ENCODE data around the gene CENPVL1. TPM values are rescaled to one million over a fixed set of nuclear protein-coding genes. Genes with fewer than 3 reads are reported as not detected.
"Not testable (repeated sequence)": the region's sequence is repeated elsewhere in the genome, so short reads cannot be mapped to it uniquely, and the experiment has no call there.

The CENPVL1 gene
- polyA plus RNA-seq (ENCODE audit: insufficient read length): not detected

DNA sequence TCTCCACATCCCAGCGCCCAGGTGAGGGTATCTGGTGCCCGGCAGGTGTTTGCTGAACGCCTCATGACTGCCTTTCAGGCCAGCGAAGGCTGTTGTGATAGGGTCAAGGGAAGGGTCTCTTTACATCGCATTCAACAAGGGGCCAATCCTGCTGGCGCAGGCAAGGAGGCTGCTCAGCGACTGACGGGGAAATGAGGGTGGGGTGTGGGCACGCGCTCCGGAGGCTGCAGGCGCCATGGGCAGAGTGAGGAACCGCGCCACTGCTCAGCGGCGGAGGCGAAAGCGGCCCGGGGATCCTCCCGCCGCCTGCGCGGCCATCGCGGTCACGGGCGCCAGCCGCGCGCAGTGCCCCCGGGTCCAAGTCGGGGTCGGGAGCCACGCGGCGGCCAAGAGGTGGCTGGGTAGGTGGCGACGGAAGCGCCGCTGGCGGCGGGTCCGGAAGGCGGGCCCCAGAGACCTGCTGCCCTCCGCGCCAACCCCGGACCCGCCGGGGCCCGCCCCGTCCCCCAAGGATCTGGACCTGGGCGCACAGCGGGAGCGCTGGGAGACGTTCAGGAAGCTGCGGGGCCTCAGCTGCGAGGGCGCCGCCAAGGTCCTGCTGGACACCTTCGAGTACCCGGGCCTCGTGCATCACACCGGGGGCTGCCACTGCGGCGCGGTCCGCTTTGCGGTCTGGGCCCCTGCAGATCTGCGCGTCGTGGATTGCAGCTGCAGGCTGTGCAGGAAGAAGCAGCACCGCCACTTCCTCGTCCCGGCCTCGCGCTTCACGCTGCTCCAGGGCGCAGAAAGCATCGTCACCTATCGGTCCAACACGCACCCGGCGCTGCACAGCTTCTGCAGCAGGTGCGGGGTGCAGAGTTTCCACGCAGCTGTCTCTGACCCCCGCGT, at the start of gene CENPVL1:
Gene CENPVL1 (plus strand): TSS at position 236 of the 888 bp plus-strand sequence. CDS start 0 bp downstream, at position 236.
- DNase-seq (ENCODE audit: low read depth): not testable (repeated sequence)

DNA sequence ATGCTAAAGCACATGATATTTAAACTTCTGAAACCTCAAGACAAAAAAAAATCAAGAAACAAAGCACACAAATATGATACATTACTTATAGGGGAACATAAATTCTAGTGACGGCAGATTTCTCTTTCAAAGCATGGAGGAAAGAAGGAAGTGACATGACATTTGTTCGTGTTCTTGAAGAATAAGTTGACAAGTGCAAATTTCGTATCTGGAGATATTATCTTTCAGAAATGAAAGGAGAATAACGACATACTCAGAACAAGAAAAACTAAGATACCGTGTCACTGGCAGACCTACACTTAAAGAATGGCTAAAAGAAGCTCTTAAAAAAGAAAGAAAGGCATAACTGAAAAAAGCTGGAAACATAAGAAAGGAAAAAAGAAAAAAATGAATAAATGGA, 44.3 kb upstream of the CENPVL1 start:
- no peak for DNase-seq (ENCODE audit: low read depth)

DNA sequence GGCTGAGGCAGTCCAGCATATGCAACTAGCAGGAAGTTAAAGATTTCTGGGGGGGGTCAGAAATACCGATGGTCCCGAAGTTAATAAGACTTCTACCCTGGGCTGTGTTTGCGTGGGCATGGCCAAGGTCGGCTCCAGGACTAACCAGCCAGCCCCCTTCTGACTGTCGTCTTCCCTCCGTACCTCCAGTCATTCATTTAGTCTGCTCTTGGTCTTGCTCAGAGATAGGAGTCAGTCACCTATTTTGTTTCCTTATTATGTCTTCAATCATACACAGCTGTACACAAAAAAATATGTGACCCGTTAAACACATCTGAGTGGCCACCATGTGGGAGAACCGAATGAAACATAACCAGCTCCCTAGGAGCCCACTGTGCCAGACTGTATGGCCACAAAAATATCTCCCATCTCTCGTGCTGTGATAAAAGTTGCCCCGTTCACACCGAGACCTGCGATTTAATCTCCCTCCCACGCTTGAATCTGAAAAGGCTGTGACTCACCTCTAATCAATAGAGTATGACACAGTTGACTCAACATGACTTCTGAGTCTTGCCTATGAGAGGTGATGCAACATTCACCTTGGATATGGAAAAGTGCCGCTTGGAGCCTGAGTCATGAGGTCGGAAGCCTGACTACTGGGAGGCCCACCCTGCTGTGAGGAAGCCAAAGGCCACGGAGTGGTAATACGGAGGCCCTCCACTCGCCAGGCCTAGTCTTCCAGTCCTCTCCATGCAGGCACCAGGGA, 30.5 kb upstream of the CENPVL1 start:
- not testable (repeated sequence) for DNase-seq (ENCODE audit: low read depth)

DNA sequence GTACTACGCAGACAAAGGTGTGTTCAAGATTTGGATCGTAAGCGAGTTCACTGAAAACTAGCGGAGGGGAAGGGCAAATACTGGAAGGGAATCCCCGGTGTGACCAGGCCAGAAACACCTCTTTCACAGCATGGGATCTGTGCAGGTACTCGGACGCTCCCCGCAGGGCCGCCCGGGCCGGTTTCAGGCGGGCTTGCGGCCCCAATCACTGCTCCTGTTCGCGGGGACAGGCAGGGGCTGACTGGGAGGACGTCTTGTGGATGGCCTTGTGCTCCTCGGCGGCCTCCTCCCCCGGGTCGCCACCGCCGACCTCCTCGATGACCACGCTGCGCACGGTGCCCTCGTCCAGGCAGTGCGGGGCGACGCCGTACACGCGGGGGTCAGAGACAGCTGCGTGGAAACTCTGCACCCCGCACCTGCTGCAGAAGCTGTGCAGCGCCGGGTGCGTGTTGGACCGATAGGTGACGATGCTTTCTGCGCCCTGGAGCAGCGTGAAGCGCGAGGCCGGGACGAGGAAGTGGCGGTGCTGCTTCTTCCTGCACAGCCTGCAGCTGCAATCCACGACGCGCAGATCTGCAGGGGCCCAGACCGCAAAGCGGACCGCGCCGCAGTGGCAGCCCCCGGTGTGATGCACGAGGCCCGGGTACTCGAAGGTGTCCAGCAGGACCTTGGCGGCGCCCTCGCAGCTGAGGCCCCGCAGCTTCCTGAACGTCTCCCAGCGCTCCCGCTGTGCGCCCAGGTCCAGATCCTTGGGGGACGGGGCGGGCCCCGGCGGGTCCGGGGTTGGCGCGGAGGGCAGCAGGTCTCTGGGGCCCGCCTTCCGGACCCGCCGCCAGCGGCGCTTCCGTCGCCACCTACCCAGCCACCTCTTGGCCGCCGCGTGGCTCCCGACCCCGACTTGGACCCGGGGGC, 28.2 kb upstream of the CENPVL1 start:
- DNase-seq (ENCODE audit: low read depth): not testable (repeated sequence)

DNA sequence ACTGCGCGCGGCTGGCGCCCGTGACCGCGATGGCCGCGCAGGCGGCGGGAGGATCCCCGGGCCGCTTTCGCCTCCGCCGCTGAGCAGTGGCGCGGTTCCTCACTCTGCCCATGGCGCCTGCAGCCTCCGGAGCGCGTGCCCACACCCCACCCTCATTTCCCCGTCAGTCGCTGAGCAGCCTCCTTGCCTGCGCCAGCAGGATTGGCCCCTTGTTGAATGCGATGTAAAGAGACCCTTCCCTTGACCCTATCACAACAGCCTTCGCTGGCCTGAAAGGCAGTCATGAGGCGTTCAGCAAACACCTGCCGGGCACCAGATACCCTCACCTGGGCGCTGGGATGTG, 27.6 kb upstream of the CENPVL1 start, which contains the start of gene CENPVL2:
Gene CENPVL2 (minus strand): TSS at position 112 of the 343 bp plus-strand sequence. CDS start 0 bp downstream, at position 112.
- not testable (repeated sequence) for DNase-seq (ENCODE audit: low read depth)

DNA sequence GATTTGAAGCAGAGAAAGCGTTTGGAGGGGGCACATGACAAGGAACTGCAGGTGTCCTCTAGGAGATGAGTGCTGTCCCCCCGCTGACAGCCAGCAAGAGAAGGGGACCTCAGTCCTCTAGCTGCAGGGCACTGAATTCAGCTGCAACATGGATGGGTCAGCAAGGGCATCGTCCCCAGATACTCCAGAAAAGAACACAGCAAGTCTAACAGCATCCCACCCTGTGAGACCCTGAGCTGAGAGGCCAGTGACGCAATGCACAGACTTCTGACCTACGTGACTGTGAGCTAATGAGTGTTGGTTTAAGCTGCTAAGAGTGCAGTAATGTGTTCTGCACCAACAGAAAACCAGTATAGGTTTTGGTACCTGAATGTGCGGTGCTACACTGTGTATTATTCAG, 16.1 kb upstream of the CENPVL1 start:
- no peak for DNase-seq (ENCODE audit: low read depth)

DNA sequence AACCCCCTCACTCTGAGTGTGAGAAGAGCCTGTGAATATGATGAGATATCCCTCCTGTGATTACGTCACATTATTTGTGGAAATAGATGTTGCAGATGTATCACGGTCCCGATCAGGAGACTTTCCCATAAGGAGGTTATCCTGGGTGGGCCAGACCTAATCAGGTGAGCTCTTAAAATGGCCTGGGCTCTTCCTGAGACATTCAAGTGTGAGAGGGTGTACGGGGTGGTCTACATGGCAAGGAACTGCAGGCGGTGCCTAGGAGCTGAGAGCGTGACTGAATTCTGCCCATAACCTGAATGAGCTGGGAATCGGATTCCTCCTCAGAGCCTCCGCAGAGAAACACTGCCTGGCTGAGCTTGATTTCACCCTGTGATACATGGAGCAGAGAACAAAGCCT, 12.9 kb upstream of the CENPVL1 start:
- no peak for DNase-seq (ENCODE audit: low read depth)

DNA sequence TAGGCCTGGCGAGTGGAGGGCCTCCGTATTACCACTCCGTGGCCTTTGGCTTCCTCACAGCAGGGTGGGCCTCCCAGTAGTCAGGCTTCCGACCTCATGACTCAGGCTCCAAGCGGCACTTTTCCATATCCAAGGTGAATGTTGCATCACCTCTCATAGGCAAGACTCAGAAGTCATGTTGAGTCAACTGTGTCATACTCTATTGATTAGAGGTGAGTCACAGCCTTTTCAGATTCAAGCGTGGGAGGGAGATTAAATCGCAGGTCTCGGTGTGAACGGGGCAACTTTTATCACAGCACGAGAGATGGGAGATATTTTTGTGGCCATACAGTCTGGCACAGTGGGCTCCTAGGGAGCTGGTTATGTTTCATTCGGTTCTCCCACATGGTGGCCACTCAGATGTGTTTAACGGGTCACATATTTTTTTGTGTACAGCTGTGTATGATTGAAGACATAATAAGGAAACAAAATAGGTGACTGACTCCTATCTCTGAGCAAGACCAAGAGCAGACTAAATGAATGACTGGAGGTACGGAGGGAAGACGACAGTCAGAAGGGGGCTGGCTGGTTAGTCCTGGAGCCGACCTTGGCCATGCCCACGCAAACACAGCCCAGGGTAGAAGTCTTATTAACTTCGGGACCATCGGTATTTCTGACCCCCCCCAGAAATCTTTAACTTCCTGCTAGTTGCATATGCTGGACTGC, 2.8 kb downstream of the CENPVL1 start:
- not testable (repeated sequence) for DNase-seq (ENCODE audit: low read depth)

DNA sequence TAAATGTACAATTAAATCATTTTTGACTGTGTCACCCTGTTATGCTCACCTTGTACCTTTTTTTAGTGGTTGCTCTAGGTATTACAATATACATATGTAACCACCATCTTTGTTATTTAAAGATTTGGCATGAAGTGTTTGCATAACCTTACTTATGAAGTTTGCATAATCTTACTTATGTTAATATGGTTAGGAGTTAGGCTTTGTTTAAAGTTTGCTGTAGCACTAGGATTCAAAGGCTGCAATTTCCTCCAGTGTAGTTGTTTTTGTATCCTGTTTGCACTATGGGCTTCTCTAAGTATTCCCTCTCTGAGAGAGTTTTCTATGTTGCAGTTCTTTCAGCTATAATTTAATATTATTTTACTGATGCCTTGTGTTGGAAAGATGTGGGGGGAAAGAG, 17.9 kb downstream of the CENPVL1 start:
- DNase-seq (ENCODE audit: low read depth): no peak

DNA sequence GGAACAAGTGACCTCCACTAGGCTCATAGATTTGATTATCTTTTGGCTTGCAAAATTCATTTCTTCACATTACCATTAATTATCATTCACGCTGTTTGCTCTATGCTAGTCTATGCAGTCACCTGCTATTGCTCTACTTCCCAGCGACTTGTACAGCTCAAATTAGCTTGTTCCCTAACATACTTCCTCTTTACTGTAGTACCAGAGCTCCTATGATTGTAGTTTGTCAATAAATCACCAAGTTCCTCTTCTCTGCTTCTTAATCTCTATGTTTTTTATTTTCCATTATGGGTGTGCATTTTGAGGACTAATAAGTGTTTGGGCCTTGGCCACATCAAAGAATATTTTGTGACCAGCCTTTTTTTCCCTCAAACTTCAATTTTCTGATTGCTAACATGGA, 26.8 kb downstream of the CENPVL1 start:
- DNase-seq (ENCODE audit: low read depth): no peak

DNA sequence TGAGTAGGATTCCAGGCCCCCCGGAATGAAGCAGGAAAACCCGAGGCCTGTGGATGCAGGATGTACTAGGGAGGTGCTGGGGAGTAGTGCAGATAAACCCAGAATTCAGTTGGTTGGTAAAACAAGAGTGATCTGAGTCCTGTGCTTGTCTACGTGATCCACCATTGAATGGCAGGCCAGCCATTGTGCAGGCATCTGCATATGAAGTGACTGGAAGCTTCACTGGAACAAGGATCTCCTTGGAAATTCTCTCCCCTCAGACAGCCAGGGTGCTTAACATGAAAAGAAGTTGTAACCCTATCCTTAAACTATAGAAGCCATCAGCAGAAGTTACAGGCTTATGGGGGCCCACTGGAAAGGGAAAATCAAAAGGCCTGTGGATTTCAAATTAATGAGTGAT, 32.3 kb downstream of the CENPVL1 start:
- no peak for DNase-seq (ENCODE audit: low read depth)

DNA sequence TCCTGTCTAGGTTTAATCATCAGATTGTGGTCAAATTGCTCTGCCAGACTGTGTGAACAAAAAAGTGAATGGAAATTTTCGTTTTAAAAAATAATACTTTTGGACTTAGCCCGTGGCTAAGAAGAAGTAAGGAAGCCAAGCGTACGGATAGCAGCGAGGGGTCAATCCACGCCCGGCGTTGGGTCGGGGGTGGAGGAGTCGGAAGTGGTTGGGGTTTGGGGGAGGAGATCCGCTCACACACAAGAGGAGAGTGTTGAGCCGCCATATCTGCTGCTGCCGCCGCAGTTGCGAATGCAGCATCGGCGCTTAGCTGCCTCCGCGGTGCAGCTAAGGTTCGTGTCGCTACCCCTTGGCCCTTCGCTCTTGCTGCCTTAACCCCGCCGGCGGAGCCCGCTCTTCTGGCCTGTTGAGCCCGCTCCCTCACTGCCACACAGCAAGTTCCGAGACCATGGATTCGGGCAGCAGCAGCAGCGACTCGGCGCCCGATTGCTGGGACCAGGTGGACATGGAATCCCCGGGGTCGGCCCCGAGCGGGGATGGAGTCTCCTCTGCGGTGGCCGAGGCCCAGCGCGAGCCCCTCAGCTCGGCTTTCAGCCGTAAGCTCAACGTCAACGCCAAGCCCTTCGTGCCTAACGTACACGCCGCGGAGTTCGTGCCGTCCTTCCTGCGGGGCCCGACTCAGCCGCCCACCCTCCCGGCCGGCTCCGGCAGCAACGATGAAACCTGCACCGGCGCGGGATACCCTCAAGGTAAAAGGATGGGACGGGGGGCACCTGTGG, 33.1 kb downstream of the CENPVL1 start, which contains the start of gene GSPT2:
Gene GSPT2 (plus strand): TSS at position 264 of the 779 bp plus-strand sequence. CDS start 185 bp downstream, at position 449.
- DNase-seq (ENCODE audit: low read depth): peak; percentile 25

DNA sequence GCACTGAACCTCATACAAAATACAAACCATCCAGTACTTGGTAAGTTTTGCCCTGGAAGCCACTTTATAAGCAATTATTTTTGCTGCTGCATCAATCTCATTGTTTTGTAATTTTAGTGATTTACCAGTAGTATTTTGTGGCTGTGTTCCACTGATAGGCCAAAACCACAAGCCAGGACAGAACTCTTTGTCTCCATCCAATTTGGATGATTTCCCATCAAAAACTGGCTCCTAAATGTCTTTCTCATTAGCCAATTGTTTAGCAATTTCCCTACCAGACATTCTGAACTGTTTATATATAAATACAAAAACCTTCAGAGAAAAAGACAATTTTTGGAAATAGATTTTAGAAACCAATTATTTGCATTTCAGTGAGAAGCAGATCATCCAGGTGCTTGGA, 37.4 kb downstream of the CENPVL1 start:
- DNase-seq (ENCODE audit: low read depth): no peak

DNA sequence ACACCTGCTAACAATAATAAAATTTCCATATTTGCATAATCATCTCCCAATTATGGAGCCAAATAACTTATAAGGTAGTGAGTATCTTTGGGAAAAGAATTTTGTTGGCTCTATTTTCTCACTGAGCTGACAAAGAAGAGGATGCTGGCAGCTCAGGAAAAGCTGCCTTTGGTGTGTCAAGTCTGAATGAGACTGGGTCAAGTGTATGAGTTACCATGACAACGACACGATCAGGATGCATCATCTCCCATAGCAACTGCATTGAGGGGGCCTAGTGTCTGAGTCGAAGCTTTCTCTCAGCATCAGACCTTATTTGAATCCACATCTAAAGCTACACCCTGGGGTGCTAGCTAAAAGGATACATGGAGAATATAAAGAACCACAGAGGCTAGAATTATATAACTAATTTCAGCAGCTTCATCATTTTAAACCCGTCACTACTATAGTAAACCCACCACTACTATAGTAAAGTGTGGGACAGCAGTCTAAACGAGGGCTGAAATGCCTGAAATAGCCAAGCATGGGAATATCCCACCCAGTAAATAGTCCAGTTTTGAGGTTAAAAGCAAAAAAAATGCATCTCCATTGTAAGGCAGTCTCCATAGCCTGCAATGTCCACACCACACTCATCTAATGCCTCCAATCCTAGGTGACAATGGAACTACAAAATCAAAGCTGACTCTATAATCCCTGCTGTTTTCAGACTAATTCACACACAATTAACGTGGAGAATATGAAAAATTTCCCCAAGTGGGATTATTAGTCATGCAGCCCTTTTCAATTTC, 48.9 kb downstream of the CENPVL1 start:
- DNase-seq (ENCODE audit: low read depth): no peak

DNA sequence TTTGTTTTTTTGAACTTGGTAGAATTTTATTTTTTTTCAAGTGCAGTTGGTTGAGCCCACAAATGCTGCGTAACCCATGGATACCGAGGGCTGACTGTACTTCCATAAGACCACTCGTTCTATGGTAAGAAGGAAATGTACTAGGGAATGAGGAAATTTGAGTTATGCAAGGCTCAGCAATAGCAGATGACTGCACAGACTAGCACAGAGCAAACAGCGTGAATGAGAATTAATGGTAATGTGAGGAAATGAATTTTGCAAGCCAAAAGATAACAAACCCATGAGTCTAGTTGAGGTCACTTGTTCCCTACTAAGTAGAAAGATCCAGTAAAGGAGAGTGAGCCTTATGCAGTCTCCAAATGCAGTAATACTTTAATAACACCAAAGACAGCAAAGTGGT, 50.3 kb downstream of the CENPVL1 start:
- DNase-seq (ENCODE audit: low read depth): no peak

All from forelimb muscle (tissue), 1 donor.